SK-N-SH treated with all-trans-retinoic acid at 6 μM for 48 hours (cell line): ENCODE results near the gene KCNJ16.
A peak's percentile ranks its signal among the peaks of the same experiment; 100 is the strongest.

Experiments used
- ATAC-seq: fragments of 200-7000 bp; cut with Tn5 transposase; 3 replicates; pipeline ENCODE4 v1.9.1; 2020; ENCODE audit warnings: mild to moderate bottlenecking, moderate library complexity
- BACH2 ChIP-seq: fragments of 250-450 bp; sonication (Bioruptor Pico); IDR thresholded peaks from 2 replicates; pipeline ENCODE4 v1.9.0; 2021; ENCODE audit warnings: mild to moderate bottlenecking, borderline replicate concordance
- GLIS3 ChIP-seq: fragments of 250-450 bp; sonication (Bioruptor Pico); IDR thresholded peaks from 2 replicates; pipeline ENCODE4 v1.5.0; 2020; ENCODE audit warnings: mild to moderate bottlenecking, moderate library complexity
- ISL1 ChIP-seq: fragments of 250-450 bp; sonication (Bioruptor Pico); IDR thresholded peaks from 2 replicates; pipeline ENCODE4 v2.1.2; 2022; ENCODE audit warnings: mild to moderate bottlenecking, moderate library complexity
- PPARA ChIP-seq: fragments of 250-450 bp; sonication (Bioruptor Pico); IDR thresholded peaks from 2 replicates; pipeline ENCODE4 v1.5.0; 2020; ENCODE audit warnings: mild to moderate bottlenecking, borderline replicate concordance
- RARB ChIP-seq: fragments of 250-450 bp; sonication (Bioruptor Pico); IDR thresholded peaks from 2 replicates; pipeline ENCODE4 v1.8.0; 2021; ENCODE audit warnings: mild to moderate bottlenecking, moderate library complexity
- SNAI2 ChIP-seq: fragments of 250-450 bp; sonication (Bioruptor Pico); IDR thresholded peaks from 2 replicates; pipeline ENCODE4 v1.5.0; 2020; ENCODE audit warnings: mild to moderate bottlenecking, moderate library complexity
- TCF4 ChIP-seq: fragments of 250-450 bp; sonication (Bioruptor Pico); IDR thresholded peaks from 2 replicates; pipeline ENCODE4 v1.8.0; 2021; ENCODE audit warnings: mild to moderate bottlenecking, moderate library complexity, borderline replicate concordance
- TOX ChIP-seq: fragments of 250-450 bp; sonication (Bioruptor Pico); IDR thresholded peaks from 2 replicates; pipeline ENCODE4 v1.8.0; 2021; ENCODE audit warnings: mild to moderate bottlenecking, moderate library complexity, borderline replicate concordance
- ZC3H10 ChIP-seq: fragments of 250-450 bp; sonication (Bioruptor Pico); IDR thresholded peaks from 2 replicates; pipeline ENCODE4 v1.5.1; 2021; ENCODE audit warnings: mild to moderate bottlenecking, moderate library complexity
- ZFP3 ChIP-seq: fragments of 250-450 bp; sonication (Bioruptor Pico); IDR thresholded peaks from 2 replicates; pipeline ENCODE4 v1.5.0; 2020; ENCODE audit warnings: mild to moderate bottlenecking, moderate library complexity
- ZFP30 ChIP-seq: fragments of 450-650 bp; formaldehyde crosslinking; IDR thresholded peaks from 2 replicates; pipeline ENCODE4 v1.5.0; 2022; ENCODE audit warnings: mild to moderate bottlenecking, moderate library complexity
- ZNF70 ChIP-seq: fragments of 450-650 bp; formaldehyde crosslinking; IDR thresholded peaks from 2 replicates; pipeline ENCODE4 v1.5.0; 2020; ENCODE audit warnings: mild to moderate bottlenecking, moderate library complexity
- ZNF8 ChIP-seq: fragments of 450-650 bp; formaldehyde crosslinking; IDR thresholded peaks from 2 replicates; pipeline ENCODE4 v1.5.0; 2020; ENCODE audit warnings: mild to moderate bottlenecking, moderate library complexity
- TF ChIP-seq, protein P1 (sequence below): fragments of 250-450 bp; sonication (Bioruptor Pico); IDR thresholded peaks from 2 replicates; pipeline ENCODE4 v1.8.0; 2021; ENCODE audit warnings: low read depth, mild to moderate bottlenecking, moderate library complexity, borderline replicate concordance
- TF ChIP-seq, protein P2 (sequence below): fragments of 250-450 bp; sonication (Bioruptor Pico); IDR thresholded peaks from 2 replicates; pipeline ENCODE4 v1.5.0; 2020; ENCODE audit warnings: mild to moderate bottlenecking, moderate library complexity
- TF ChIP-seq, protein P3 (sequence below): fragments of 250-450 bp; sonication (Bioruptor Pico); IDR thresholded peaks from 2 replicates; pipeline ENCODE4 v1.5.1; 2020; ENCODE audit warnings: low read depth, mild to moderate bottlenecking, moderate library complexity
- TF ChIP-seq, protein P4 (sequence below): fragments of 250-450 bp; sonication (Bioruptor Pico); IDR thresholded peaks from 2 replicates; pipeline ENCODE4 v1.8.0; 2020; ENCODE audit warnings: mild to moderate bottlenecking, moderate library complexity, borderline replicate concordance

The KCNJ16 gene

DNA sequence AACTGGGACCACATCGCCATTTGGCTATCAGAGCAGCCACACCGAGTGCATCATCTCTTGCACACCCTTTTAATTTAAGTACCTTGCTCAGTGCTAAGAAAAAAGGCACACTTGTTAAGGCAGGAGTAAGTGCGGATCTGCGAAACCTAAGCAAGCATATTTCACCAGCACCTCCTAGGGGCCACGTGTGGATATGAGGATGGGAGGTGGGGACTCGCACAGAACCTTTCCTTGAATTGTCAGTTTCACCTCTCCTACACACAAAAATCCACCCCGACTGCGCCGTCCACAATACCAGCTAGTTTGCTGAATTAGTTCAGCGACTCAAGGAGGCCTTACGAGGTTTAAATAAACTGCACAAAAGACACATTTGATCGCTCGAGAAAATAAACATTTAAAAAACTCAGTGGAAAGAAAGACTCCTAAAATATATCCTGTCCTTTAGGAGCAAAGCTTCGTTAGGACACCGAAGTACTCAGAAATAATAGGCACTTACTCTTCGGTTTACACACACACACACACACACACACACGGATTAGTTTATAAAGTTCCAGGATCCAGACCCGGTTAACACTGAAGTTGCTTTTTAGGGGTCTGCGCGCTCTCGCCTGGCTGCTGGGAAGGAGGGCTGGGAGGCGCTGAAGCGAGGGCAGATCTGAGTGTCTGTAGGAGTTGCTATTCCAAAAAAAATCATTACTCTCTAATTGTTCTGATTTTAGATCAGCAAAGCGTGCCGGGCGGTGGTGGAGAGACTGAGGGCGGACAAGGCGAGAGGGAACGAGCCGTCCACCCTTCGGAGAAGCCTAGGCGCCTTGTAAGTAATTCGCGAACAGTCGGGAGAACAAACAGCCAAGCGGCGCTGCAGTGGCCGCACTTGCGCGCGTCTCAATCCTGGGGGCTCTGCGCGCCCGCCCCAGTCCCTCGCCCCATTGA lies 93.3 kb downstream of the KCNJ16 start:
- ATAC-seq: peak; percentile 75
- TF ChIP-seq TCF4 (CRISPR knock-in tag): no peak
- TF ChIP-seq ZNF8 (CRISPR knock-in tag): no peak
- TF ChIP-seq, protein P1, sequence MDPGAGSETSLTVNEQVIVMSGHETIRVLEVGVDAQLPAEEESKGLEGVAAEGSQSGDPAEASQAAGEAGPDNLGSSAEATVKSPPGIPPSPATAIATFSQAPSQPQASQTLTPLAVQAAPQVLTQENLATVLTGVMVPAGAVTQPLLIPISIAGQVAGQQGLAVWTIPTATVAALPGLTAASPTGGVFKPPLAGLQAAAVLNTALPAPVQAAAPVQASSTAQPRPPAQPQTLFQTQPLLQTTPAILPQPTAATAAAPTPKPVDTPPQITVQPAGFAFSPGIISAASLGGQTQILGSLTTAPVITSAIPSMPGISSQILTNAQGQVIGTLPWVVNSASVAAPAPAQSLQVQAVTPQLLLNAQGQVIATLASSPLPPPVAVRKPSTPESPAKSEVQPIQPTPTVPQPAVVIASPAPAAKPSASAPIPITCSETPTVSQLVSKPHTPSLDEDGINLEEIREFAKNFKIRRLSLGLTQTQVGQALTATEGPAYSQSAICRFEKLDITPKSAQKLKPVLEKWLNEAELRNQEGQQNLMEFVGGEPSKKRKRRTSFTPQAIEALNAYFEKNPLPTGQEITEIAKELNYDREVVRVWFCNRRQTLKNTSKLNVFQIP (CRISPR knock-in tag): no peak
- TF ChIP-seq ZNF70 (CRISPR knock-in tag): no peak
- no peak for TF ChIP-seq GLIS3 (CRISPR knock-in tag)
- no peak for TF ChIP-seq ZC3H10 (CRISPR knock-in tag)
- no peak for TF ChIP-seq PPARA (CRISPR knock-in tag)
- no peak for TF ChIP-seq ISL1 (CRISPR knock-in tag)
- TF ChIP-seq, protein P2, sequence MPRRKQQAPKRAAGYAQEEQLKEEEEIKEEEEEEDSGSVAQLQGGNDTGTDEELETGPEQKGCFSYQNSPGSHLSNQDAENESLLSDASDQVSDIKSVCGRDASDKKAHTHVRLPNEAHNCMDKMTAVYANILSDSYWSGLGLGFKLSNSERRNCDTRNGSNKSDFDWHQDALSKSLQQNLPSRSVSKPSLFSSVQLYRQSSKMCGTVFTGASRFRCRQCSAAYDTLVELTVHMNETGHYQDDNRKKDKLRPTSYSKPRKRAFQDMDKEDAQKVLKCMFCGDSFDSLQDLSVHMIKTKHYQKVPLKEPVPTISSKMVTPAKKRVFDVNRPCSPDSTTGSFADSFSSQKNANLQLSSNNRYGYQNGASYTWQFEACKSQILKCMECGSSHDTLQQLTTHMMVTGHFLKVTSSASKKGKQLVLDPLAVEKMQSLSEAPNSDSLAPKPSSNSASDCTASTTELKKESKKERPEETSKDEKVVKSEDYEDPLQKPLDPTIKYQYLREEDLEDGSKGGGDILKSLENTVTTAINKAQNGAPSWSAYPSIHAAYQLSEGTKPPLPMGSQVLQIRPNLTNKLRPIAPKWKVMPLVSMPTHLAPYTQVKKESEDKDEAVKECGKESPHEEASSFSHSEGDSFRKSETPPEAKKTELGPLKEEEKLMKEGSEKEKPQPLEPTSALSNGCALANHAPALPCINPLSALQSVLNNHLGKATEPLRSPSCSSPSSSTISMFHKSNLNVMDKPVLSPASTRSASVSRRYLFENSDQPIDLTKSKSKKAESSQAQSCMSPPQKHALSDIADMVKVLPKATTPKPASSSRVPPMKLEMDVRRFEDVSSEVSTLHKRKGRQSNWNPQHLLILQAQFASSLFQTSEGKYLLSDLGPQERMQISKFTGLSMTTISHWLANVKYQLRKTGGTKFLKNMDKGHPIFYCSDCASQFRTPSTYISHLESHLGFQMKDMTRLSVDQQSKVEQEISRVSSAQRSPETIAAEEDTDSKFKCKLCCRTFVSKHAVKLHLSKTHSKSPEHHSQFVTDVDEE (CRISPR knock-in tag): no peak

DNA sequence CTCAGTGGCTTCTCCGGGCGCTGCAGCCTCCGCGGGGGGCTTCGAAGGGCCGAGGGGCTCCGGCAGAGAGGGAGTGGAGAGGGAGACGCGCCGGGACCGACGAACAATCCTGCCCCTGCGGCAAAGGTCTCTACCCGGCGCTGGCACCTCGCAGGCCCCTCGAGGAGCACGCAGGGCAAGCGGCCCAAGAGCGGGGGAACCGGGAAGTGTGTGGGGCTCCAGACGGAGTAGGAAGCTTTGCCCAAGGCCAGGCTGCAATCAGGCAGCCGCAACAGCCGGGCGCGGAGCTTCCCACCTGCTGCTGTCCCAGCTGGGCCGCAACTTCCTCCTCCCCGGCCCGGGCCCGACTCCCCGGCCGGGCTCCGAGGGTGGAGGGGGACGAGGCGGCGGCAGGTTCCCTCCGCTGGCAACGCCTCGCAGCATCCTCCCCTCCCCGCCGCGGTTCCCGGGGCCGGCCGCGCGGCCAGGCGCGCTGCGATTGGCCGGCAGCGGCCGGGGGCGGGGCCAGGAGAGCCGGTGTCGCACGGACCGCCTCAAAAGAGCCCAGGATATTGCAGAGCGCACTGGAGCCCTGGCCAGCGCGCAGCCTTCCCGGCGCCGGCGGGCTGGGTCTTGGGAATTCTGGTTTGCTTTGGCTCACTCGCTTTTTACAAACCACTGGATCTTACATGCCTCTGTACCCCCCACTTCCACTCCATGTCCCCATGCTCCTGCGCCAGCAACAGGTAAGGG lies 94.1 kb downstream of the KCNJ16 start, which contains the start of gene KCNJ2:
Gene KCNJ2 (plus strand): TSS at position 556 of the 732 bp plus-strand sequence. CDS start 5,508 bp downstream, outside the sequence.
- peak; percentile 95 for ATAC-seq
- no peak for TF ChIP-seq BACH2 (CRISPR knock-in tag)
- no peak for TF ChIP-seq RARB (CRISPR knock-in tag)
- TF ChIP-seq, protein P3, sequence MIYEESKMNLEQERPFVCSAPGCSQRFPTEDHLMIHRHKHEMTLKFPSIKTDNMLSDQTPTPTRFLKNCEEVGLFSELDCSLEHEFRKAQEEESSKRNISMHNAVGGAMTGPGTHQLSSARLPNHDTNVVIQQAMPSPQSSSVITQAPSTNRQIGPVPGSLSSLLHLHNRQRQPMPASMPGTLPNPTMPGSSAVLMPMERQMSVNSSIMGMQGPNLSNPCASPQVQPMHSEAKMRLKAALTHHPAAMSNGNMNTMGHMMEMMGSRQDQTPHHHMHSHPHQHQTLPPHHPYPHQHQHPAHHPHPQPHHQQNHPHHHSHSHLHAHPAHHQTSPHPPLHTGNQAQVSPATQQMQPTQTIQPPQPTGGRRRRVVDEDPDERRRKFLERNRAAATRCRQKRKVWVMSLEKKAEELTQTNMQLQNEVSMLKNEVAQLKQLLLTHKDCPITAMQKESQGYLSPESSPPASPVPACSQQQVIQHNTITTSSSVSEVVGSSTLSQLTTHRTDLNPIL: no peak
- peak; percentile 88; the same call in 1 of the 2 replicates for TF ChIP-seq SNAI2
- TF ChIP-seq TOX (CRISPR knock-in tag): no peak
- TF ChIP-seq ZC3H10 (CRISPR knock-in tag): no peak
- TF ChIP-seq, protein P1 (CRISPR knock-in tag): no peak
- TF ChIP-seq, protein P4, sequence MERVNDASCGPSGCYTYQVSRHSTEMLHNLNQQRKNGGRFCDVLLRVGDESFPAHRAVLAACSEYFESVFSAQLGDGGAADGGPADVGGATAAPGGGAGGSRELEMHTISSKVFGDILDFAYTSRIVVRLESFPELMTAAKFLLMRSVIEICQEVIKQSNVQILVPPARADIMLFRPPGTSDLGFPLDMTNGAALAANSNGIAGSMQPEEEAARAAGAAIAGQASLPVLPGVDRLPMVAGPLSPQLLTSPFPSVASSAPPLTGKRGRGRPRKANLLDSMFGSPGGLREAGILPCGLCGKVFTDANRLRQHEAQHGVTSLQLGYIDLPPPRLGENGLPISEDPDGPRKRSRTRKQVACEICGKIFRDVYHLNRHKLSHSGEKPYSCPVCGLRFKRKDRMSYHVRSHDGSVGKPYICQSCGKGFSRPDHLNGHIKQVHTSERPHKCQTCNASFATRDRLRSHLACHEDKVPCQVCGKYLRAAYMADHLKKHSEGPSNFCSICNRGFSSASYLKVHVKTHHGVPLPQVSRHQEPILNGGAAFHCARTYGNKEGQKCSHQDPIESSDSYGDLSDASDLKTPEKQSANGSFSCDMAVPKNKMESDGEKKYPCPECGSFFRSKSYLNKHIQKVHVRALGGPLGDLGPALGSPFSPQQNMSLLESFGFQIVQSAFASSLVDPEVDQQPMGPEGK (CRISPR knock-in tag): peak; percentile 13; the same call in 1 of the 2 replicates

DNA sequence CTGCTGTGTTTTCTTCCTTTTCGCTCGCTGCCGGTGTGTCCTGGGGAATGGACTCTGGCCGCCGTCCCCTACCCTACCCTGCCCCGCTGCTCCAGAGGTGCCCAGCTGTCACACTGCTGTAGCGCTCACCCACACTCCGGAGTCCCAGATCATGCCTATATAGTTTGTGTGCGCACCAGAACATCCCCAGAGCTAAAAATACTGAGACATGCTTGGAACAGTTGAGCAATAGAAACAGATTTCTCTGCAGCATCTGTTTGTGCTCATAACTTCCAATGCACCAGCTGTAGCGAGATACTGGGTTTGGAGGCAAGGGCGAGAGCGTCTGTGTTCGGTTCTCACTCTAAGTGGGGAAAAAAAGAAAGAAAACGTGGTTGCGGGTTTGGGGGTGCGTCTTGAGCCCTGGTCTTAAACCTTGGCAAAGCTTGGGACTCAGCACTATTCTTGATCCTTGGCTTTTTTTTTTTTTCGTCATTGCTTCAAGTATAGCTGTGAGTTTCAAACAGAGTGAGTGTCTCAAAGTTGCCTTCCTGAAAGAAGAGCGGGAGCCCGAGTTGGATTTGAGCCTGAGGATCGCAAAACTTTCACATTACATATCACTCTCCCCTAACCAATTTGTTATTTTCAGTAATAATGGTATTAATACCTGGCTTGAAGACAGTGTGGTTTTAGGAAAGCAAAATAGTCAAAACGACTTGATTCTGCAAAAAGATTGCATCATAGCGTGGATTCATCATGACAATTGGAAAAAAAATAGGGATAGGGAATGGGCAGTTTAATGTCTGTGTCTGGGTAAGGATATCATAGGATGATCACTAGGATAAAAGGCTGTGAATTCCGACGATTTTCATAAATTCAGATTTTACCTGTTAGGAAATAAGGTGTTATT lies 94.9 kb downstream of the KCNJ16 start:
- TF ChIP-seq ZC3H10 (CRISPR knock-in tag): no peak
- TF ChIP-seq, protein P3: no peak
- TF ChIP-seq ISL1 (CRISPR knock-in tag): no peak
- TF ChIP-seq ZFP30: no peak
- no peak for TF ChIP-seq ZNF8 (CRISPR knock-in tag)
- no peak for TF ChIP-seq ZFP3 (CRISPR knock-in tag)
- TF ChIP-seq TCF4 (CRISPR knock-in tag): 0 out of 2 replicates have a peak, but pooled peaks have one; percentile 14
- TF ChIP-seq, protein P2 (CRISPR knock-in tag): no peak
- ATAC-seq: peak; percentile 29
